COLO668 (cell line): ENCODE data around the gene PDCD6IP.
A peak's percentile ranks its signal among the peaks of the same experiment; 100 is the strongest.
"Not testable (repeated sequence)": the region's sequence is repeated elsewhere in the genome, so short reads cannot be mapped to it uniquely, and the experiment has no call there.

Experiments
- DNase-seq: peaks from one replicate; lab custom pipeline; 2025; ENCODE audit not compliant: unreplicated experiment; lab: John Stamatoyannopoulos, UW

PDCD6IP gene

GRCh38 chr3:33795131-33795530, 3.3 kb upstream of the PDCD6IP start:
- DNase-seq: no peak

DNA sequence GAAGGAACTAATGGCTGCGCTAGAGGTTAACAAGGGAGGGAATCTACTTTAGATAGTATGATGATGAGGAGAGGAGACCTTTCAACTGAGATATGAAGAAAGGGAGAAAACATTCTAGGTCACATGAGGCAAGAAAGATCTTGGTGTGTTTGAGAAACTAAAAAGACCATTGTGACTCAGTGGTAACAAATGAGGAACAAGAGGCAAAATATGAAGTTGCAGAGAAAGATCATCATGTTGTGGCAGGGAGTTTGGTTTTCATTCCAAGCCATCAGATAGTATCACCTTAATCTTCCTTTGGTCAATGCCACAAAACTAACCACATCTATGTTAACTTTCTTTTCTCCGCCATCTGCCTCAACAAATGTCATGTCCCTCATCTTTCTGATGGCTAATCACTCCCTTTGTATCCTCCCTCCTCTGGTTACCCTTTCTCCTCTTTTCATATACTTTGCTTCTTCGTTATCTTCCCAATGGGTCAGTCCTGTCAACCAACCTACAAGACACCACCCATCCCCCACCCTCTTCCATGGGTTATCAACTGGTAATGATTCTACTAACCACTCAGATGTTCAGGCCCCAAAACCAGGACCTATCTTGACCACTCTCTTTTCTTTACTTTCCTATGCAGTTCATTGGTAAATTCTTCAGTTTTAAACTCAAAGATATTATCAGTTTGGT, 2.4 kb upstream of the PDCD6IP start:
- no peak for DNase-seq

- no peak for DNase-seq
These were observed 365 bp upstream of the PDCD6IP start for GRCh38 chr3:33798113-33798417.

DNA sequence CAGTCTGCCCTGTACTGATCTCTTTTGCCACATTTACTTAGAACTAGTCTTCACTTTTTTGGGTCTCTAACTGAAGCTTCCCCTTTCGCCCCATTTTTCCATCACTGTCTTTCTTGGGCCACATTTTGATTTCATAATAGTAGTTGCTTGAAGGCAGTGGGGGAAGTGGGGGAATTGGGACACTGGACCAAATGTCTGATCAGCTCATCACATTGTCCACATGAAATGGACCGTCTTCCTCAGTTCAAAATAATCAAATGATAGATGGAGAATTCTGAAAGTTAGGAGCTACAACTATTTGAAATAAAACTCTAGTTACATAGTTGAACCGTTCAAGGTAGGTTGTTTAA, 747 bp downstream of the PDCD6IP start:
- no peak for DNase-seq

GRCh38 chr3:33803252-33803651, 4.8 kb downstream of the PDCD6IP start:
- no peak for DNase-seq

GRCh38 chr3:33803894-33804526, 5.6 kb downstream of the PDCD6IP start:
- DNase-seq: no peak

GRCh38 chr3:33807191-33807590, 8.8 kb downstream of the PDCD6IP start:
- DNase-seq: peak; percentile 2

- no peak for DNase-seq
These were observed 10.1 kb downstream of the PDCD6IP start for GRCh38 chr3:33808559-33808958.

GRCh38 chr3:33810545-33810944, 12.1 kb downstream of the PDCD6IP start:
- DNase-seq: no peak

DNA sequence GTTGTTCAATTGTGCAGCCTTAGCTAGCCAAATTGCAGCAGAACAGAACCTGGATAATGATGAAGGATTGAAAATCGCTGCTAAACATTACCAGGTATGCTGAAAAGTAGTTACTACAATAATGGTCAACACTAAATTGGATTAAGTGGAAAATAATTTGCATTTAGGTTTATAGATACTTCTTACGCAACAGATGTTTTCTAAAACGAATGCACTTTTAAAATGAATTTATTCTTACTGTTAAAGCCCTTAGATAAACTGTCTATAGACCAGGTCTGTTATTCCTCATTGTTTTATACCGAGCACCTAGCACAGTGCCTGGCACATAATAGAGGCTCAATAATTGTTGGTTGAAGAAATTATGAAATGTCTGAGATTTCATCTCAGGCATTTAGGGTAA, 23.6 kb downstream of the PDCD6IP start:
- no peak for DNase-seq

- no peak for DNase-seq
These were observed 25.4 kb downstream of the PDCD6IP start for GRCh38 chr3:33823821-33824220.

GRCh38 chr3:33825111-33825510, 26.7 kb downstream of the PDCD6IP start:
- DNase-seq: no peak

- no peak for DNase-seq
These were observed 27.8 kb downstream of the PDCD6IP start for GRCh38 chr3:33826206-33826605.

GRCh38 chr3:33826688-33827087, 28.3 kb downstream of the PDCD6IP start:
- DNase-seq: no peak

DNA sequence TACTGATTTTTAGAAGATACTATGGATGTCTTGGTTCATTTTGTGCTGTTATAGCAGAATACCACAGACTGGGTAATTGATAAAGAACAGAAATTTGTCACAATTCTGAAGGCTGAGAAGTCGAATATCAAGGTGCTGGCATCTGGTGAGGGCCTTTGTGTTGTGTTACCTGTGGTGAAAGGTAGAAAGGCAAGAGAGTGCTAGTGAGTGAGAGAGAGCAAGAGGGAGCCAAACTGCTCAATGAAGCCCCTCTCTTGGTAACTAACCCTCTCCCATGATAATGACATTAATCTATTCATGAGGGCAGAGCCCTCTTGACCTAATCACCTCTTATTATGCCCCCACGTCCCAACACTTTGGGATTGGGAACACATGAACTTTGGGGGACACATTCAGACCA, 31.3 kb downstream of the PDCD6IP start:
- DNase-seq: no peak

DNA sequence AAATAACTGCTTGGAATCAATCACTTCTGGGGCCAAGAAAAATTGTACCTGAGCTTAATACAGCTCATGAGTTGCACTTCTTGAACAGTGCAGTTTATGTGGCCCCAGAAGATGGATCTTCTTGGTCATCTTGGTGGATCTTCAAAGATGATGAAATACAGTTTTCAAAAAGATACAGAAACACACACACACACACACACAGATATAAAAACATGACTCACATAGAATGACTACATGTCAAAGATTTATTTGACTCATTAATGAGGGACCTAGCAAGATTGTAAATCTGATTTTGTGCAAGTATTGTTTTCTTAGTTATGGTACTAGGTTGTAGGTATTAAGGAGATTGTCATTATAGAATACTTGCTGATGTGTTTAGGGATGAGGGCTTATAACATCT, 32.6 kb downstream of the PDCD6IP start:
- DNase-seq: no peak

- DNase-seq: no peak
These were observed 35.1 kb downstream of the PDCD6IP start for GRCh38 chr3:33833408-33834095.

DNA sequence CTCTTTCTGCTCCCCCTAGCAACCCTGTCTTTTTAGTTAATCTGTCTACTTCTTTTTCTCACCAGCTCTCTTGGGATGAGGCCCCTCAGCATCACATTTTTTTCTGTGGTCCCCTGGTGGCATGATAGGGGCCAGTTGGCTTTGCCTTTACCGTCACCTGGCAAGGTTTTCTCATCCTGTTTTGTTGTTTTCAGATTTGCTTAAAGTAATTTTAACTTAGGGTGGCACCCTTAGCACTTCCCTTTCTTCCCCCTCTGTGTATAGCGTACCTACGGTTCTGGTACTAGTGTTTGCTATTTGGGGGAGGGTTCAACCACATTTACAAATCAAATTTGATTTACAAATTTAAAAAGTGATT, 35.6 kb downstream of the PDCD6IP start:
- no peak for DNase-seq

- not testable (repeated sequence) for DNase-seq
These were observed 38.8 kb downstream of the PDCD6IP start for GRCh38 chr3:33837182-33837581.

- DNase-seq: no peak
These were observed 40.9 kb downstream of the PDCD6IP start for GRCh38 chr3:33839283-33839682.

DNA sequence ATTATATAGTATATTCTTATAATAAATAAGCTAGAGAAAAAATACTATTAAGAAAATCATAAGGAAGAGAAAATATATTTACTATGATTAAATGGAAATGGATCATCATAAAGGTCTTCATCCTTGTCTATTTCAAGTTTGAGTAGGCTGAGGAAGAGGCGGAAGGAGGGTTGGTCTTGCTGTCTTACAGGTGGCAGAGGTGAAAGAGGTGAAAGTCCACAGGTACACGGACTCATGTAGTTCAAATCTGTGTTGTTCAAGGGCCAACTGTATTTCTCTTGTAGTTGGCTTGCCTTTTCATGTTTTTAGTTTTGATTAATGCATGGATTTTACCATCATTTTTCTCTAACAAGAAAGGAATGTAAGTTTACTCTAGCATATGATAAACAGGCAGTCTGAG, 41.7 kb downstream of the PDCD6IP start:
- DNase-seq: no peak

DNA sequence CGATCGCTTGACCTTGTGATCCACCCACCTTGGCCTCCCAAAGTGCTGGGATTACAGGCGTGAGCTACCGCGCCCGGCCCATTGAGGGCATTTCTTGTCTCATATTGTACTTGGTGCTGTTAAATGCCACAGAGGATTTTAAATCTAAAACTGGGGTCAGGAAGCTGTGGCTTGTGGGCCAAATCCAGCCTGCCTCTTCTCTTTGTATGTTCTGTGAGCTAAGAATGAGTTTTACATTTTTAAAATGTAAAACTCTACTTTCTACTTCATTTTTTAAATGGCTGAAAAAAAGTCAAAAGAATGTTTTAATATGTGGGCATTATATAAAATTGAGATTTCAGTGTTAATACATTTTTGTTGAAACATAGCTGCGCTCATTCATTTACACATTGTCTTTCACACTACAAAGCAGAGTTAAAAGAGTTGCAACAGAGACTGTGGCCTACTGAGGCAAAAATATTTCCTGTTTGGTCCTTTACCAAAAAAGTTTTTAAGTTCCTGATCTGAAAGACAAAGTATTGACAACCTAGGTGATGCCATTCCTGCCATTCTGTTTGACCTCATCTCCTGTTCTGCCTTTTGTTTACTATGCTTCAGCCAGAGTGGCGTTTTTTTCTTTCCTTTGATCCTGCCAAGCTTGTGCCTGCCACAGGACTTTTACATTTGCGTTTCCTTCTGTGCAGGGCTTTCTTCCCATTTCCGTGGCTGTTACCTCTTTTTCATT, 50.4 kb downstream of the PDCD6IP start:
- no peak for DNase-seq
